Gastroesophageal sphincter (tissue), 4 donors: ENCODE measurements around the gene ADAM8. TPM values are rescaled to one million over a fixed set of nuclear protein-coding genes. Genes with fewer than 3 reads are reported as not detected.

Experiments
- ATAC-seq: fragments of 150-250 bp; one replicate; pipeline ENCODE4 v1.9.1; 2016; ENCODE audit warnings: mild to moderate bottlenecking, moderate library complexity
- H3K27ac ChIP-seq, 4 donors: fragments of 200-600 bp; sonication (generic) in 3 of 4; 1 replicate in 3 of 4; 2 replicates in 1 of 4; pipeline ENCODE4 v1.5.1; 2016 to 2019
- H3K27me3 ChIP-seq: fragments of 200-600 bp; sonication (generic); one replicate; pipeline ENCODE4 v1.5.1; 2019
- H3K36me3 ChIP-seq, 2 donors: fragments of 200-600 bp; sonication (generic); one replicate each; pipeline ENCODE4 v1.5.1; 2019; ENCODE audit warnings: control low read depth in 1 of 2
- H3K4me1 ChIP-seq, 3 donors: fragments of 200-600 bp; sonication (generic); 1 replicate in 2 of 3; 2 replicates in 1 of 3; pipeline ENCODE4 v1.5.1; 2016 to 2019; ENCODE audit warnings: control low read depth in 2 of 3
- H3K4me3 ChIP-seq, 2 donors: fragments of 200-600 bp; sonication (generic); one replicate each; pipeline ENCODE4 v1.5.1; 2019; ENCODE audit warnings: mild to moderate bottlenecking in 1 of 2, moderate library complexity in 1 of 2
- H3K9me3 ChIP-seq, 3 donors: fragments of 200-600 bp; sonication (generic); one replicate each; pipeline ENCODE4 v1.5.1; 2017 to 2019; ENCODE audit warnings: control low read depth in 2 of 3
- EP300 ChIP-seq: sonication (generic); formaldehyde crosslinking; IDR thresholded peaks from one replicate; pipeline ENCODE4 v1.6.1; 2017; ENCODE audit warnings: antibody characterized with exemption, mild to moderate bottlenecking
- POLR2A ChIP-seq, 2 donors: fragments of 450-650 bp; IDR thresholded peaks; one replicate each; pipeline ENCODE4 v1.6.1; 2017; ENCODE audit warnings: antibody characterized with exemption in 2 of 2, mild to moderate bottlenecking in 2 of 2, moderate library complexity in 1 of 2
- POLR2AphosphoS5 ChIP-seq: sonication (generic); formaldehyde crosslinking; IDR thresholded peaks from one replicate; pipeline ENCODE4 v1.6.1; 2017; ENCODE audit warnings: antibody characterized with exemption
- WGBS, 2 donors: methylation state at CpG; one replicate each; pipeline ENCODE4 v1.1.5; 2018; ENCODE audit warnings: low coverage in 1 of 2; 5-methylcytosine and 5-hydroxymethylcytosine counted together
- total RNA-seq, 4 donors: library from RNA; depleted of rRNA; stranded (reverse); fragments of >200 nt; gene quantifications; one replicate each; pipeline ENCODE4 v1.1.0, GENCODE V29; 2016
- TF ChIP-seq, protein P1 (sequence below), 4 experiments: fragments of 200-600 bp in 2 of 4; fragments of 450-650 bp in 2 of 4; sonication (generic) in 1 of 4; IDR thresholded peaks; one replicate each; pipeline ENCODE4 v1.5.1; 2017 to 2019; ENCODE audit warnings: antibody characterized with exemption in 4 of 4, mild to moderate bottlenecking in 2 of 4, moderate library complexity in 2 of 4

The ADAM8 gene
- total RNA-seq, 4 donors from 2014 or later, result 2.0 to 6.6 (median 3.3) TPM

DNA sequence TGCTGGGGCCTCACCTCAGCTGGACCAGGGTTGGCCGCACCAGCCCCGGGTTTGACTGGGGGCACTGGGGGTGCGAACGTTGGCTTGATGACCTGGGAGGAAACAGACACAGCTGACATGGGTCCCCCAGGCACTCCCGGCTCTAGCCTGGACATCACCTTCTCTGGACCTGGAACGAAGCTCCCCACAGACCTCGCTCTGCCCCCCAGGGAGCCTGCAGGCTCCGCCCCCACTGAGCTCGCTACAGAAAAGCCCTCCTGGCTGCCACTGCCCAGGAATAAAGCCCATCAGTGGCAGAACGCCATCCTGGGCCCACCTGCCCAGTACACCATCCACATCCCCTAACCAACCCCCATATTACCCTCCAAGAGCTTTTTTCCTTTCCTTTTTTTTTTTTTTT is 13.0 kb downstream of the ADAM8 start:
- no peaks in the 10 kb centered on the region for H3K27me3 ChIP-seq
- no peaks in the 10 kb centered on the region for H3K9me3 ChIP-seq
- H3K4me3 ChIP-seq, result no peak overlapping the region
- no peak overlapping the region for H3K27ac ChIP-seq
- no peak for ATAC-seq
- WGBS, 2 donors, result 88% methylated on average over 9 of the region's 10 CpGs; no CpG with 5 or more reads in 1 of the 2 donors
- TF ChIP-seq, protein P1, sequence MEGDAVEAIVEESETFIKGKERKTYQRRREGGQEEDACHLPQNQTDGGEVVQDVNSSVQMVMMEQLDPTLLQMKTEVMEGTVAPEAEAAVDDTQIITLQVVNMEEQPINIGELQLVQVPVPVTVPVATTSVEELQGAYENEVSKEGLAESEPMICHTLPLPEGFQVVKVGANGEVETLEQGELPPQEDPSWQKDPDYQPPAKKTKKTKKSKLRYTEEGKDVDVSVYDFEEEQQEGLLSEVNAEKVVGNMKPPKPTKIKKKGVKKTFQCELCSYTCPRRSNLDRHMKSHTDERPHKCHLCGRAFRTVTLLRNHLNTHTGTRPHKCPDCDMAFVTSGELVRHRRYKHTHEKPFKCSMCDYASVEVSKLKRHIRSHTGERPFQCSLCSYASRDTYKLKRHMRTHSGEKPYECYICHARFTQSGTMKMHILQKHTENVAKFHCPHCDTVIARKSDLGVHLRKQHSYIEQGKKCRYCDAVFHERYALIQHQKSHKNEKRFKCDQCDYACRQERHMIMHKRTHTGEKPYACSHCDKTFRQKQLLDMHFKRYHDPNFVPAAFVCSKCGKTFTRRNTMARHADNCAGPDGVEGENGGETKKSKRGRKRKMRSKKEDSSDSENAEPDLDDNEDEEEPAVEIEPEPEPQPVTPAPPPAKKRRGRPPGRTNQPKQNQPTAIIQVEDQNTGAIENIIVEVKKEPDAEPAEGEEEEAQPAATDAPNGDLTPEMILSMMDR (IDR thresholded peaks at IDR 0.05), result no peak
- TF ChIP-seq EP300, result no peak
- H3K4me1 ChIP-seq, result peaks cover 0 to 38% (median 12%) of the 10 kb centered on the region in 3 donors
- peaks cover 0 to 4% of the 10 kb centered on the region in 2 donors for H3K36me3 ChIP-seq

DNA sequence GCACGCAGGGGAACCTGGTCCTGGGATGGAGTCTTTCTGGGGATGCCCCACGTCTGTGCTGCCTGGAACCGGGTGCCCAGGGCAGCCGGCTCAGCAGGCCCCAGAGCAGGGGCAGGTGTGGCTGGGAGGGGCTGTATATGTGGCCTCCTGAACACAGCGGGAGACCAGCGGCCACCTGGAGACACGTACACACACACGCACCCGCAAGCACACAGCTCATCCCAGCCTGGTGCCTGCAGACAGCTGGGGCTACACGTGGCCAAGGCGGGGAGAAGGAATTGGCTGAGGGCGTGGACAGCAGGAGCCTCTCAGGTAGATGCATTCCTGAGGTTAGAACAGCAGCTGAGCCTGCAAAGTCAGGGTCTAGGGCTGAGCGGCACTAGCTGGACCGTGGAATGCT is 14.0 kb downstream of the ADAM8 start:
- no peak for ATAC-seq
- peak overlapping the region in 1 of 4 donors; percentile 92 for H3K27ac ChIP-seq

DNA sequence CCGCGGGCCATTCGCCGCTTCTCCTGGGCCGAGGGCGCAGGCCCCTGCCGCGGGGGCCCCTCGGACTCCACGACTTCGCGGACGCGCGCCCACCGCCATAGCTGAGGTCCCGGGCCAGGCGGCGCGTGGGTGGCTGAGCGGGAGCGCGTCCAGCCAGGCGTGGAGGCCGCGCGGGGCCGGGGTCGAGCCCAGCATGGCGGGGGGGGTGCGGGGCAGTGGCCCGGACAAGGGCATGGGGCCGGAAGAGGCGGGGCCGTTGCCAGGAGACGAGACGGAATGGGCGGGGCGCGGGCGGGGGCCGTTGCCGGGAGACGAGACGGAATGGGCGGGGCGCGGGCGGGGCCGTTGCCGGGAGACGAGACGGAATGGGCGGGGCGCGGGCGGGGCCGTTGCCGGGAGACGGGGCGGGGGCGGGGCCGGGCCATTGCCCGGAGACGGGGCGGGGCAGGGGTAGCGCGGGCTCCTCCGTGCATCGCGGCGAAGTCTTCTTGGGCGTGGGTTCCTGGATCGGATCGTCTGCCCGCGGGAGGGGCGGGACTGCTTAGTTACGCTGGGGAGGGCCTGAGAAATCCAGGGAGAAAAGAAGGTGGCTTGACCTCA is 14.8 kb downstream of the ADAM8 start:
- H3K4me1 ChIP-seq, result peaks cover 0 to 54% (median 26%) of the 10 kb centered on the region in 3 donors
- no peaks in the 10 kb centered on the region for H3K9me3 ChIP-seq
- H3K27me3 ChIP-seq, result peaks cover 7% of the 10 kb centered on the region
- H3K27ac ChIP-seq, result peak overlapping the region; percentile 72 to 92 (median 90)
- peak; percentile 74 for ATAC-seq
- TF ChIP-seq EP300 (no peak), POLR2A (IDR thresholded peaks at IDR 0.05) (peak; percentile 42 to 49)
- H3K36me3 ChIP-seq, result no peaks in the 10 kb centered on the region
- 0% methylated on average over 7 of the region's 79 CpGs; no CpG with 5 or more reads in 1 of the 2 donors for WGBS, 2 donors
- H3K4me3 ChIP-seq, result peak overlapping the region; percentile 77 to 97

More for the DNA sequence above, 14.0 kb downstream of the ADAM8 start:
- H3K9me3 ChIP-seq, result no peaks in the 10 kb centered on the region
- H3K4me3 ChIP-seq, result peak overlapping the region in 1 of 2 donors; percentile 97
- WGBS, 2 donors, result no CpG with 5 or more reads among the region's 14 CpGs
- no peak for TF ChIP-seq EP300
- no peak for TF ChIP-seq POLR2AphosphoS5
- TF ChIP-seq, protein P1 (IDR thresholded peaks at IDR 0.05), result no peak
- TF ChIP-seq POLR2A (IDR thresholded peaks at IDR 0.05), result no peak
- H3K27me3 ChIP-seq, result no peaks in the 10 kb centered on the region
- peaks cover 0 to 47% (median 19%) of the 10 kb centered on the region in 3 donors for H3K4me1 ChIP-seq
- H3K36me3 ChIP-seq, result no peaks in the 10 kb centered on the region

DNA sequence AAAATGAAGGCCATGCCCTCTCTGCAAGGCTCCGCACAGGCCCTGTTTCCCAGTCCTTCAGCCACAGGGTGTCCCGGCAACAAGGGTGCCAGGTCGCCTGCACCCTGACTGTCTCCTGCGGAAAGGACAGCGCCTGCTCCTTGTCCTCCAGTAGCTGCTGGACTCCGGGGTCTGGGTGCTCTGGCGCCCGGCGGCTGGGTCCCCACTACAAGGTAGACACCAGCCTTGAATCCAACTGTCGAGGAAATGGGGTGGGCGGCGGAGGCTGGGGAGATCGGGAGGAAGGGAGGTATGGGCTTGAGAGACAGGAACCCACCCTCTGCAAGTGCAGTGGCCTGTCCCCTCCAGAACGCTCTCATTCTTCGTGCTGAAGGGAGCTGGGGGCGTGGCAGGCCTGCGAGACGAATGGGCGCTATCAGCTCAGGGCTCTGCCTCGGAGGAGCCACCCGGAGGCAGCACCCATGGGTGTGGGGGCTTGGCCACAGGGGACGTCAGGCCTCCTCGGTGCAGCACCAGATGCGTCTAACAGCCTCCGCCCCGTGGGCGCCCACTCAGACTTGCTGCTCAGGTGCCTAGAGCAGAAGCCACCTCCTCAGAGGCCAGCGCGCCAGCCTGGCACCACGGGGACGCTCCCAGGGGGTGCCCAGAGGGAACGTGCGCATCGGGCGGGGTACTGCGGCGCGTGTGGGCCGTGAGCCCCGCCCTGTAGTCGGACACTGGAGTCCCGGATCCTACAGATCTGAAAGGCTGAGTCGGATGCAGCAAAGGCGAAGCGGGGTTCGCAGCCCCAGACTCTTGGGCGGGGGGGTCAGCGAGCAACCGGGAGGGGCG is 15.6 kb downstream of the ADAM8 start:
- Histone ChIP-seq H3K4me3 (peak overlapping the region; percentile 77 to 97), H3K36me3 (no peaks in the 10 kb centered on the region), H3K27me3 (peaks cover 7% of the 10 kb centered on the region), H3K9me3 (no peaks in the 10 kb centered on the region), H3K4me1 (peaks cover 0 to 54% (median 26%) of the 10 kb centered on the region in 3 donors), H3K27ac (peak overlapping the region; percentile 72 to 92 (median 90))
- no peak for TF ChIP-seq POLR2AphosphoS5
- TF ChIP-seq EP300, result no peak
- TF ChIP-seq, protein P1 (IDR thresholded peaks at IDR 0.05), result no peak
- no peak for TF ChIP-seq POLR2A (IDR thresholded peaks at IDR 0.05)
- WGBS, 2 donors, result 0% methylated on average over 1 of the region's 50 CpGs; no CpG with 5 or more reads in 1 of the 2 donors
- peak; percentile 65 for ATAC-seq

DNA sequence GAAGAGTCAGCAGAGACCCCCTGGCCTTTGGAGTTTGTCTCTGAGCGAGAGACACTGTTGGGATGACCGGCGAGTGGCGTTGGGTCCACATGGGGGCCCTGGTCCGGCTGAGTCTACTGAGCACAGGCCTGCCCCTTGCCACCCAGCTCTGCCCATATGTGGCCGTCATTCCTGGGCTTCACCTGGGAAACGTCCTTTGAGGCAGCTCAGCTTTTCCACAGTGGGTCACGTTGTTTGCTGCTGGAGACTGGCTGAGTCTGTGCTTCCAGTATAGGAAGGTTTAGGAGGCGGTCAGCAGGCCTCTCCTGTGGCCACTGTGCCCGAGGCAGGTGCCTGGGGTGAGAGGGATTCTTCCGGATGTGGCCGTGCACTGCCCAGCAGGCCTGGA is 17.1 kb downstream of the ADAM8 start:
- WGBS, 2 donors, result 73% methylated on average over 3 of the region's 12 CpGs; no CpG with 5 or more reads in 1 of the 2 donors
- Histone ChIP-seq H3K36me3 (no peaks in the 10 kb centered on the region), H3K4me1 (peaks cover 0 to 54% (median 26%) of the 10 kb centered on the region in 3 donors), H3K27ac (peak overlapping the region in 3 of 4 donors; percentile 49 to 75 (median 53)), H3K4me3 (no peak overlapping the region), H3K27me3 (peaks cover 19% of the 10 kb centered on the region), H3K9me3 (no peaks in the 10 kb centered on the region)
- TF ChIP-seq POLR2A (IDR thresholded peaks at IDR 0.05), result no peak
- TF ChIP-seq EP300, result no peak
- no peak for ATAC-seq
